Upper lobe of left lung (tissue), 4 donors: Measurements from ENCODE around the gene GRB10.

Experiments used
- EP300 ChIP-seq, 4 donors: sonication (generic); formaldehyde crosslinking; IDR thresholded peaks; one replicate each; pipeline ENCODE4 v1.5.1; 2017; ENCODE audit warnings: antibody characterized with exemption in 4 of 4, control low read depth in 2 of 4
- POLR2A ChIP-seq, 4 donors: fragments of 450-650 bp; IDR thresholded peaks; one replicate each; pipeline ENCODE4 v1.5.1; 2016 to 2017; ENCODE audit warnings: antibody characterized with exemption in 4 of 4, mild to moderate bottlenecking in 2 of 4
- TF ChIP-seq, protein P1 (sequence below), 6 experiments: fragments of 450-650 bp in 4 of 6; fragments of 200-600 bp in 2 of 6; sonication (generic) in 2 of 6; IDR thresholded peaks; one replicate each; pipeline ENCODE4 v1.5.1; 2016 to 2019; ENCODE audit warnings: antibody characterized with exemption in 6 of 6

DNA sequence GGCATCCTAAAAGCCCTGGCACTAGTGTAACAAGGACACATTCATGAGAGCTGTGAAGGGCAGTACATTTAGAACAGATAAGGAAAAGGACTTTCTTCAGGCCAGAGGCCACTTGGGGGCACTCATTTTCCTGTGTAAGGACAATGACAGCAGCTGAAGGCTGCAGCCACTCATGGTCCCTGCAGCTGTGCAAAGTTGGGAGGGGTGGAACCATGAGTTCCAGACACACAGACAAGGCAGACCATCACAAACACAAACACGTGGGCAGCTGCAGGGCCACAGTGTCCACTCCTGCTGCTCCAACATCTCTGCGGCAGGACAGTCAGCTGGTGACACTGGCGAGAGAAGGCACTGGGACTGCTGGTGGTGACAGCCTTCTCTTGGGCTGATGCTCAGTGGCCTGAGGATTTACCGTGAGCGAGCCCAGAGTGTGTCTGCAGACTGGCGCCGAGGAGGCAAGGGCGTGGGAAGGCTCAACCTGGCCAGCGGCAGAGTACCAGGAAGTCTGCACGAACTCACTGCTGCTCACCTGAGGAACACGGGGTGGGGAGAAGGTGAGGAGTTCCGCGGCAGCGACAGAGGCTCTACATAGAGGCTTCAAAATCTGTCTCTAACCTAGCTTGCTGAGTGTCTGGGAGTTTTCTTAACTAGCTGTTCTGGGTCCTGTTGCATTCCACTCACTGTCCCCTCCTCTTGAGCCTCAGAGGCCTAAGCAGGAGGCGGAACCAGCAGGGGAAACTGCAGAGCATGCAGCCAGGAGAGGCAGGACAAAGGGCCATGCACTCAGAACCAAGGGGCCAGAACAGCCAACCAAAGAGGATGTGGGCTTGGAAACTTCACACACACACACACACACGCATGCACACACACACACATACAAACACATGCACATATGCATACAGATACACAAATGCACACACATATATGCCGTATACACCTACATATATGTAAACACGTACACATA, 141.0 kb downstream of the GRB10 start:
- TF ChIP-seq, protein P1, sequence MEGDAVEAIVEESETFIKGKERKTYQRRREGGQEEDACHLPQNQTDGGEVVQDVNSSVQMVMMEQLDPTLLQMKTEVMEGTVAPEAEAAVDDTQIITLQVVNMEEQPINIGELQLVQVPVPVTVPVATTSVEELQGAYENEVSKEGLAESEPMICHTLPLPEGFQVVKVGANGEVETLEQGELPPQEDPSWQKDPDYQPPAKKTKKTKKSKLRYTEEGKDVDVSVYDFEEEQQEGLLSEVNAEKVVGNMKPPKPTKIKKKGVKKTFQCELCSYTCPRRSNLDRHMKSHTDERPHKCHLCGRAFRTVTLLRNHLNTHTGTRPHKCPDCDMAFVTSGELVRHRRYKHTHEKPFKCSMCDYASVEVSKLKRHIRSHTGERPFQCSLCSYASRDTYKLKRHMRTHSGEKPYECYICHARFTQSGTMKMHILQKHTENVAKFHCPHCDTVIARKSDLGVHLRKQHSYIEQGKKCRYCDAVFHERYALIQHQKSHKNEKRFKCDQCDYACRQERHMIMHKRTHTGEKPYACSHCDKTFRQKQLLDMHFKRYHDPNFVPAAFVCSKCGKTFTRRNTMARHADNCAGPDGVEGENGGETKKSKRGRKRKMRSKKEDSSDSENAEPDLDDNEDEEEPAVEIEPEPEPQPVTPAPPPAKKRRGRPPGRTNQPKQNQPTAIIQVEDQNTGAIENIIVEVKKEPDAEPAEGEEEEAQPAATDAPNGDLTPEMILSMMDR (IDR thresholded peaks at IDR 0.05) = peak in 3 of 6 experiments; percentile 8 to 35 (median 11)
- TF ChIP-seq EP300 (IDR thresholded peaks at IDR 0.05) (no peak), POLR2A (IDR thresholded peaks at IDR 0.05) (no peak)
